ENCODE measurements around the gene DLST.

DLST gene

DNA sequence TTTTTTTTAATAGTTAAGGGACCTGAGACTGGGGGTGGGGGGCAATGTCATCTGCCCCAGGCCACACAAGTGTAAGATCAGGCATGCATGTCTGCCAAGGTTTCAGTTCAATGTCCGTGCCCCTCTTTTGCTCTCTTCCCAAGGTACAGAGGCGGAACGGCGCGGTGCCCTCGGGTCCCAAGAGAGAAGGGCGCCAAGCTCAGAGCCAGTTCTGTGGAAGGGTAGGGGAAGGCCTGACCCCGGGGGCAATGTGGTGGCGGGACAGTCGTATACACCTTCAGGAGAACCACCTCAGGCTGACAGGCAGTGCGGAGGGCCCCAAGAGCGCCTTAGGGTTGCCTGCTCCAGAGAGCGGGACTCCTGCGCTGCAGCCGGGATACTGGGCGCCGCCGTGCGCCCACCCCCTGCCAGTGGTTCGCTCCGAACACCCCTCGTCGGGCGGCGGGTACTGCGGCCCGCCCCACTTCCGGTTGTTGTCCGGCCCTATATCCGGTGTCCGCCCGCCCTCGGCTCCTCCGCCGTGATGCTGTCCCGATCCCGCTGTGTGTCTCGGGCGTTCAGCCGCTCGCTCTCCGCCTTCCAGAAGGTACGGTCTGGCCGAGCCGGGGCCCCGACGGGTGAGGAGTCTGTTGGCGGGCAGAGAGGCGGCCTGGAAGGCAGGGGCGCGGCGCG, at the start of gene DLST:
TSS of gene DLST (plus strand) at position 486 of the 672 bp plus-strand sequence. CDS start at position 524, 38 bp downstream.
- peak; percentile 93 for DNase-seq
- ATAC-seq = peak; percentile 97

DNA sequence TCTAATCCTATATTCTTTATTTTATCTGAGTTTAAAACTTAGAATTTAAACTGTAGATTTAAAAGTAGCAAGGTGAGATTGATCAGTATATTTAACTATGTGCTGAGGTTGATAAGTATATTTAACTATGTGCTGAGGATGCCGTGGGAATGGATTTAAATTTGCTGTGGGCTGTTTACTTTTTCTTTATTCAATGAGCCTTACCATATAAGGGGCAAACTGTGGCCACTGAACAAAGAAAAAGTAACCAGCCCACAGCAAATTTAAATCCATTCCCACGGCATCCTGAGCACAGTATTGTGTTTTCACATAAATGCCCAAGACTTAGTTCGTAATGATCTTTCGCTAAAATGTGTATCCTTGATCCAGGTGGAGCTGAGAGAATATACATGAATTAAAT, 48.9 kb upstream of the DLST start:
- ATAC-seq = no peak
- no peak for DNase-seq

DNA sequence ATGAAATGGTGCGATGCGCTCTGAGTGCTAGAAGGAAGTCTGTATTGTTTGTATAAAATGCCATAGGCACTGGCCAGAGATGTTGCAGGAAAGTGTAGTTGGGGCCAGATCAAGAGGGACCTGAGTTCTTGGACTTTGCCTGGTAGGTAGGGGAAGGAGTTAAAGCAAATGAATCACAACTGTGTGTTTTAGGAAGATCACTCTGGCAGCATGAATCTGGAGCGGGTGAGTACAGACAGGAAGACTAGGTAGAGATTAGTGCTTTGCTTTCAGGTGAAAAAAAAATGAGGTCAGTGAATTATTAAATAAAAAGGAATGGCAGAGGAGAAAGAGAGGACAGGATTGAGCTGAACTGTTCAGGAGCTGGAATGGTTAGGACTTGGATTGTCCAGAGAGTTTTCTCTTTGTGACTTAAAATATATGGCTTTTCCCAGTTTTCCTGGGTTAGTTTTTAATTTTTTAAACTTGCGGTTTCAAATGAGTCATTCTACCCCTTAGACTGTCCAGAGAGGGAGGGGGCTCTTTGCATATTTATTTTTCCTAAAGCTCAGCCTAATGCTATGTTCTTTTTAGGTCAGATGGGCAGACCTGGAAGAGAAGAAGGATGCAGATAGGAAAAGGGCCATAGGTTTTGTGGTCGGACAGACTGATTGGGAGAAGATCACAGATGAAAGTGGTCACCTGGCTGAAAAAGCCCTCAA, 46.9 kb upstream of the DLST start:
- ATAC-seq (no peak), DNase-seq (no peak)

DNA sequence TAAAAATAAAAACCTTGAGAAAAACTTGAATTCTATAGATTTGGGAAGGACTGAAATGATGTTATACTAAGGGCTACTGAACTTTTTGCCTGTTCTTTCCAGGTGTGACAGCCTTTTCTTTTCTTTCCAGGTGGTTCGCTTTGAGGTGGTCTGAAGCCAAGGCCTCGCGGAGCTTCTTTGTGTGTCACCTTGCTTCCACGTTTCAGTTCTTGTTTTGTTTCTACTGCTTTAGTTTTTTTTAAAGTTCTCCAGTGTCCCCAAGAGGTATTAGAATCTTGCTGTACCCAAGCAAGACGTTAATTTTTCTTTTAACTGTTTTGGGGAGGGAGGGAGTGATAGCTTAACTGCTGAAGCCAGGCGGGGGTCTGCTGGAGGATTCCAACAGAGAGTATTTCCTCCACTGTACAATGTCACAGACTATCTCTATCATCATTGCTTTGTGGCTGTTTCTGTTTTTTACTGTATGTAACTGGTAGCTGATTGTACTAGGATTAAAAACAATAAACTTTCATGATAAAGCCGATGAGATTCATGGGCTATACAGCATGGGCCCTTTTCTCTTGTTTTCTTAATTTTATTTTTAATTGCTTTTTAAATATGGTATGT, 46.0 kb upstream of the DLST start:
- ATAC-seq (no peak), DNase-seq (no peak)

DNA sequence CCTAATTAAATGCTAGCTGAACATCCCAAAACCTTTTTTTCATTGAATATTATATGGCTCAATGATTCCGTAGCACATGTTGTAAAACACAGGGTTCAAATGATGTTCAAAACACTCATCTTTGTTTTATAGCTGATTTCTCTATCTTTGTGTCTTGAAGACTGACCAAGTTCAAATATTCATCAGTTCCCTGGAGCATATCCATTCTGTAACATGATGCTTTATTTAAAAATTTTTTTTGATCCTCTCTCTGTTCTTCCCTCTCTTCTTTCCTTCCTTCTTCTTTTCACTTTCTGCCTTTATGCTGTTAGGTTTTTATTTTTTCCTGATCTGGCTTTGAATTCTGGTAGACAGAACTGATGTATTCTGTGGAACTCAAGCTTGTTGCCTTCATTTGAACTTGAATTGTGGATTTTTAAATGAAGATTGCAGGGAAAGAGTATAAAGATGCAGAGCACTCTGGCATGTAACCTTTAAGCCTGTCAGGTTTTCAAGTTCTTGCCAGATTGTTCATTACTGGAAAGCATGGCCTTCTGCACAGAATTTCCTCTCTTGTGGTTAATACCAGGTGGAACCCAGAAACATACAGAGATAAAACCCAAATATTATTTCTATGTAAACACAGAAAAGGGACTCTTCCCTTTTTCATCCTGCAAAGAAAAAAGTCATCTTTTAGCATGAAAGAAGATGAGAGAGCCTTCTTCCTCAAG, 45.3 kb upstream of the DLST start:
- DNase-seq = no peak
- ATAC-seq = no peak

DNA sequence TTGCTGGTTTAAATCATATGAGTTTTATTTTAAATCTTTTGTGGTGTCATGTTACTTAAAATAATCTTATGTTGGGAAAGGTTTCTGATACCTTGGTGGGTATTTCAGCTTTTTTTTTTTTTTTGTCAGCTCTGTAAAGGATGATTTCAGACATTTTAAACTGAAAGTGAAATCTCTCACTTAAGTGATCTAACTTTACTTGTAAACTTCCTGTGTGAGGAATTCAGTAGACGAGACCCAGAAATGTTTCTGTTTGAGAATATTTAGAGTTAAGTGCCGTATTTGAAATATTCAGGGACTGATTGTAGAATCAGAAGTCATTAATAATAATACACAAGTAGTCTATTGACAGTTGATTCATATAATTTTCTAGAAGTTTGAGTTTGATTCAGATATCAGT, 43.5 kb upstream of the DLST start:
- ATAC-seq = no peak
- DNase-seq = no peak

DNA sequence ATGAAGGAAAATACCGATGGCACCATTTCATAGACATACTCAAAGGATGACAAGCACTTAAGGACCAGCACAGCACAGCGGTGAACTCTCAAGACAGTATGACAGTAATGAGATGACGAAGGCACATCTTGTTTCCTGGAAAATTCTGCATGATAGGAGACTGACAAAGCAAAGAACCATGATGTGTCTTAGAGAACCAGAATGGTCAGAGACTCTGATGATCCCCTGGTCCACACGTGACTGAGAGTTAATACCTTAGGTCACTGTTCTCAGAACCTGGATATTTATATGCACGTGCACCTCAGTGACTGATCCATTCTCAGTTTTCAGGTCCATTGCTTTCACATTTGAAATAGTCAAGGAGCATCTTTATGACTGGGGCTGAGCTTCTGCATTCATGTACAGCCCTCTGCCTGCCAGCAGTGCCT, 41.1 kb upstream of the DLST start:
- ATAC-seq (peak; percentile 11), DNase-seq (no peak)

DNA sequence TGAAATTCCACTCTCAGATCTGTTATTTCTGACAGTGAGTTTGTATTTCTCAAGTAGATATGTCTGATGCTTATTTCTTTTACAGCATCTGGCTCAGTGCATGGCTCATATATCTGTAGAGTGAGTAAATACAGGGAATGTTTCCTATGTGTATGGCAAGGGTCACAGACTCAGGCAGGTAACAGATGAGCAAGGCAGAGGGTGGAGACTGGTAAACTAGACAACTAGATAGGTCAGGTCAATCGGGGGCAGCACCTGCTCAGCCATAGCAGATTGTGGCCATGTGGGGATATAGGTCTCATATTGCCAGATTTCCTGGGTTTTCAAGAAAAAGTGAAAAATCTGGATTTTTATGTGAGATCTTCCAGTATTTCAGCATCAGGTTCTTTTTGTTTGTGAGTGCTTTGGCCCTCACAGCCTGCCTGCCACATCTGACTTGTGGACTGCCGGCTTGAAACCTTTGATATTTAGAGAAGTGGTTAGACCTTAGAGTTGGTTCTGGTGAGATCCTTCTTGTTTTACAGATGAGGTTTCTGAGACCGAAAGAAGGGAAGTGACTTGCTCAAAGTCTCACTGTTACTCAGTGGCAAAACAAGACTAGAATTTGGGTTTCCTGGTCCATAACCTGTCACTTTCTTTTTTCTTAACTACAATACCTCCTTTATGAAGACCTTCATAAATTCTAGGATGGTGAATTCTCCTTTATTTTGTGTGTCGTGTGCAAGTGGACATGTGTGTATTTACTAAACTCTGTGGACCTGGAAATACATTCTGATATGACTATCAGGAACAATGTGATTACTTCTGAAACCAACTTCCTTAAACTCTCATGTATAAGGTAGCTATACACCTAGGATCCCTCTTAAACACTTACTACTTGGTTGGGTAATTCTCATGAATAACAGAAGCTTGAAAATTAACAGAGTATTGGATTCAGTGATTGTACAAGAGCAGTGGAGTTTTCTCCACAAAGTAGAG, 40.2 kb upstream of the DLST start:
- peak; percentile 86 for ATAC-seq
- DNase-seq = no peak

DNA sequence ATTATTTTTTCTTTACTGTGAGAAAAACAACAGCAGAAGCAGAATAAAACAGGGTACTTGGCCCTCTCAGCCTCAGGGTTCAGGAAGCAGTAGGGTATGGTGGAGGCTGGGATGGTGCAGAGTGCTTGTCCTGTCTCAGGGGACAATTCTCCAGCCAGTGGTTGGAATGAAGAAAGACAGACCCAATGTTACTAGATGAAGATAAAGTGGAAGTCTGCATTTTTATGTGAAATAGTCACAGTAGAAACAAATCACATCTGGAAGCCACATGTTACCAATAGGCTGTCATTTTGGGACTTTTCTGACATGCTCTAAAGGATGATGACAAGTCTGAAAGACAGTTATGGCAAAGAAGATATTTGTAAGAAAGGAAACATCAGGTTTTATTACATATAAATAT, 38.1 kb upstream of the DLST start:
- no peak for ATAC-seq
- no peak for DNase-seq

DNA sequence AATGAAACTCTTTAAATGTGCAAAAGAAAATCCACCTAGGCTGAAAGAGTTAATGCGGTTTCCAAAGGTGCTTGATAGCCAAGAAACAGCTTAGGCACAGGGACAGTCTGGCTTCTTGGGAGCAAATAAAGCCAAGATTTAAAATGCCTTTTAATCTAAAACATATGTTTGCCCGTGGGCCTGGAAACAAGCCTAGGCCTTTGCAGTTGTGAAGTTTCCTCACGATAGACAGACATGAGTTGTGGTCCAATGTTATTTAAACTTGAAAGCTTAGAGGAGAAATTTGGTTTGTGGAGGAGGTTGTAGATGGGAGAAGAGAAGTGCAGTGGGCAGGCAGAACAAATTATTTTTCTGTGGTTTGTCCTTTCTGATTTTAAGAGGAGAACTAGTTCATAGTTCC, 35.5 kb upstream of the DLST start:
- DNase-seq (no peak), ATAC-seq (no peak)

DNA sequence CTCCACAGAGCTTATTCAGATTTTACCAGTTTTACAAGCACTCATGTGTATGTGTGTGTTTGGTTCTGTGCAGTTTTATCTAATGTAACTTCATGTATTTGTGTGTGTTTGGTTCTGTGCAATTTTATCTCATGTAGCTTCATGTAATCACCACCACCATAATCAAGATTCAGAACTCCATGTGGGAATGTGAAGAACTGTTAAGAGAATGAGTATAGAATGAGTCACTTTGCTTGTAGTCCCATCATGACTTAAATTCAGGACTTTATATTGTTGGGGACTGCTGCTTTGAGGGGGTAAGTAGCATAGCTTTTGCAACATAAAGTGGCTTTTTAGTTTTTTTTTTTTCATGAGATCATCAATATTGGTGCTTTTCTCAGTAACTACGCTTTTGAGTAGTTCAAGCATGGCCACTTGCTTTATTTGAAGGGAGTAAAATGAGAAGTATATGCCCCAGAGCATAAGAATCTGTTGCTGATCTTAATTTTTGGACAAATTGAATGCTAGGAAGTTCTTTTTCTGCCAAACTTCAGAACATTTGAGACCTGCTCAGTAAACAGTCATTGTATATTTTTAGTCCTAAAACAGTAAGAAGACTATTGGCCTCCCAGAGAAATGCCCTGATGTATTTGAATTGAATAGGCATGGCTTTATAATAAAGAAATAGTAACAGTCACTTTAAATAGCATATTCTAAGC, 34.6 kb upstream of the DLST start:
- no peak for ATAC-seq
- DNase-seq = no peak

DNA sequence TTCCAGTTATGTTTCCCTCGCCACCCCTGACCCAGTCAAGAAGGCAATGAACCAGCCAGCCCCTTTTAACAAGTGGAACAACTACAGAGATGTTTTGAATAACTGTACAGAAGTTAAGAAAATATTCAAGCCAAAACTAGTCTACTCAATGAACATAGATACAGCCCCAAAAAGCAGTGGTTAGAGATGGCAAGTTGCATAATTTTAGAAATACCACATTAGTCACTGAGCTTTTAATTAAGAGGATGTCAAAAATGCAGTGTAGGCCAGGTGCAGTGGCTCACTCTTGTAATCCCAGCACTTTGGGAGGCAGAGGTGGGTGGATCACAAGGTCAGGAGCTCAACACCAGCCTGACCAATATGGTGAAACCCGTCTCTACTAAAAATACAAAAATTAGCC, 32.9 kb upstream of the DLST start:
- DNase-seq = no peak
- no peak for ATAC-seq

DNA sequence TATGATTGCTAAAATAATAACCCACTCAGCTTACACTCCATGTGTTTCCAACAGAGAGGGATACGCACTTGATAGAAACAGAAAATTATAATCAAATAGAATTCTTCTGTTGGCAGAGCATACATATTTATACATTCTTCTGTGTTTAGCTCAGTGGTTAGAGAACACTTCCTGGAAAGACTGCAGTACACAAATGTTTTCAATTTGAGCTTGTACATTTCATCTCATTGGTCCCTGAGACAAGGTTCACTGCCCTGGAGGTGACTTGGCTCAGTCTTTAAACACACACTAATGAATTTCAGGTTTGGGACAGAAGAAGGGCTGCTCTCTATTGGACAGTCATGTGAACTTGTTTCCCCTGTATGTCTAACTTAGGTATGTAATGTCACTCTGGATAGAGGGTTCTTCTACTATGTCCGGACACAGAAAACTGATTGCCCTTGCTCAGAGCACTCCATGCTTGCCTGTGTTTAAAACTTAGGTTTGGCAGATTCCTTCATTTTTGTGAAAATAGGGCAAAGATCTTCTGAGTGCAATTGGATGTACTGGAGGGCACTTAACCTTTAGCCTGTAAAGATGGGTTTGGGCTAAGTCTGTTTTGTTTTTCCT, 28.7 kb upstream of the DLST start:
- ATAC-seq (no peak), DNase-seq (no peak)

DNA sequence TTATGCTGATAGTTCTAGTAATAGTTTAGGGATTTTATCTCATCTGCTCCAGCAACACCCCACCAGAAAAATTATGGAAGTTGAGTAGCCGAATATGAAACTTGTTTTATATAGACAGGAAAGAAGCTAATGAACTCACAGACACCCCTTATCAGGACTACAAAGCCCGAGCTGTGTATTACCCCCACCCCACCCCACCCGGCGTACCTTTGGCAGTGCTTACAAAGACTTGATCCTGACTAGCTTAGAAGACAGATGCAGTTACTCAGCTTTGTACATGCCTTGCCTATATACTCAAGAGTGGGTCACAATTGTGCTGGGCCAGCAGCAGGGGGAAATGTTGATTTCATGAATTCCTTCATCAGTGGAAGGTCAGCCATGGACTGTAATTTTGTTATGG, 28.1 kb upstream of the DLST start:
- ATAC-seq (no peak), DNase-seq (no peak)

DNA sequence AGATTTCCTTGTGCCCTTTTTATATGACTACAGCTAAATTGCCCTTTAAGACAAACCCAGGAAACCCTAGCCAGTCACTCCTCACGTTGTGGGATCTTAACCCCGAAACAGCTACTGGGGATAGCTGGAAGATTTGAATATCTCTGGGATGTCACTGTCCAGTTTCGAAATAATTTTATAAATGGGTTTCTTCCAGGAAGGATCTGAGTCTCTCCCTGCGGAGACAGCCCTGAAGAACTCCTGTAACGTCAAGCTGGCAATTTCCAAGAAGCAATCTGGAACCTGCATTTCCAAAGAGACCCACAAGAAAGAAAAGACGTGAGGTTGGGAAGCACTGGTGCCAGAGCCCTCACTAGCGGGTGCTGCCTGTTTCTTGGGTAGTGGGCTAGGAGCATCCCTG, 26.7 kb upstream of the DLST start:
- no peak for DNase-seq

DNA sequence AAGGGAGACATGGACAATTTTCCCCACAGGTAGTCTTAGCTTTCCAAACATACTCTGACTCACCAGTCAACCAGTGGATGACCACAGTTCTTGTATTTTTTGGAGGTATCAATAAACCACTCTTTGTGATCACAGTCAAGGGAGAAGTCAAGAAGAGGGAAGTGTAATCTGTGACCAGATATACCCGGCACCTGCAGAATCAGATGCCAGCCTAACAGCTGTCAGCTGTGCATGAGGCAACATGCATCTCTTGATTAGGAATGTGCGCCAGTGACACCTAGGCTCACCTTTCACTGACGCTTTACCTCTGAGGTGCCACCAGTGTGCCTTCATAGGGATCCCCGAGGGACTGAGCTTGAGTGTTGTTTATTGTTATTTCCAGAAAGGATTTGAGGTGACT, 25.8 kb upstream of the DLST start:
- ATAC-seq (no peak), DNase-seq (no peak)

More for the DNA sequence above, 26.7 kb upstream of the DLST start:
- ATAC-seq = no peak

DNA sequence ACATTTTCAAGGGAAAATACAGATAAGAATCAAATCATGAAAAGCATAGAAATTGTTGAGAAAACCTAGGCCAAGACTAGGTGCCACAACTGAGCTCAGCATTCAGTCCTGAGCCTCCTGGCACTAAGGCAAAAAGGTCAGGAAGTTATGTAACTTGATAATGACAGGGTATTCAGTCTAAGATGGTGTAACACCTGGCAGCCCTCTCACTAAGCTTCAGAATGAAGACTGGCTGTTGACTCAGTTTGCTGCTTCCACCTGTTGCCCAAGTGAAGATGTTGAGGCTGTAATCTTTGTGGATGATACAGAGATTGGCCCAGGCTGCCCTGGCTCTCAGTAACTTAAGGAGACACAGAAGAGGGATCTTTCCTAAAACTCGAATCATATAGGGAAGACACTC, 25.4 kb upstream of the DLST start:
- DNase-seq (no peak), ATAC-seq (no peak)

DNA sequence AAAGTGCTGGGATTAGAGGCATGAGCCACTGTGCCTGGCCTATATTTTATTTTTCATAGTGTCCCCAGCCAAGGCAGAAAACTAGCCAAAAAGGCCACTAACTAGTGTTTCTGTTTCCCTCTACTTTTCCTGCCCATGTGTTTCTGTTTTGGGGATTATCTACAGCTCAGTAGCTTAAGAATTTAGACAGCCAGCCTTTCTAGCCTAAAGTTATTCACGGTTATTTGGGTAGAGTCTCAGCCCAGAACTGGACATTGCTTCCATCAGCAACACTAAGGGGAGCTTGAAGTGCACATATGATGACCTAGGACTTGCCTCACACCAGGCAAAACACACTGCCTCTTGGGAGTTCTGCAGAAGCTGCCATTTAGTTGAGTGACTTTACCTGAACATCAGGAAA, 23.7 kb upstream of the DLST start:
- no peak for ATAC-seq
- no peak for DNase-seq

DNA sequence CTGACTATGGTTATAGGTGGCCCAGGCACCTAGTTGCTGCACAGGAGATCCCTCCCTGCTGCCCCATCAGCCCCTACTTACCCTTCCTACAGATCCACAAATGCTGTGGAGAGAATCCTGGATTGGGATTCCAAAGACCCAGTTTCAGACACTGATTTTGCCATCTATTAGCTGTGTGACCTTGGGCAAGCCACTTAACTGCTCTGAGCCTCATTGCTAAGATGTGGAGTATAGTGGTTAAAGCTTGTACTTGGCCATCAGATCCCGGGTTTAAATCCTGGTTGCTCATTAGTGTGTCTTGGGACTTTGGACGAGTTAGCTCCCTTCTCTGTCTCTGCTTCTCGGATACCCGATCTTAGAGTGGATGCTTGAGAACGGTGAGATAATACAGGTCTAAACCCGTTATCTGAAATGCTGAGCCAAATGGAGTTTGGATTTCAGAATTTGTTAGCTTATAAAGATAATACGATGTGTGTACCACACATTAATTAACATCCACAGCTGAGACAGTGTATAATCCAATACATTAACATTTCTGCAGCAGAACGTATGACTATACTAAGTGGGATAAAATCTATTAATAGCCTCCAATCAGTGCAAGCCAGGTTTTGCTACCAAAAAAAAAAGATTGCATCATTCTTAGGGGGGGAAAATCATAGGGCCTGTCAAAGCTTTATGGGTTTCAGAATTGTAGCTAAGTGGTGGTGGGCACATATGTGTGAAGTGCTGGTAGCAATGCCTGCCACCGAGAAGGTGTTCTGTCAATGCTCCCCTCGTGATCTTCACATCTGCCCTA, 21.8 kb upstream of the DLST start:
- DNase-seq (no peak), ATAC-seq (no peak)

All from stimulated activated naive CD8-positive, alpha-beta T cell treated with anti-CD3 and anti-CD28 coated beads, Interleukin-15, Interleukin-2, amounts not matched to agents 100 U/mL and 50 U/mL, for 24 hours (primary cell).